ENCODE data around the gene KLHL41.
"Not testable (repeated sequence)": the region's sequence is repeated elsewhere in the genome, so short reads cannot be mapped to it uniquely, and the experiment has no call there.

KLHL41 gene

GRCh38 chr2:169573160-169573973 is 63.9 kb downstream of the KLHL41 start, which contains the start of gene FASTKD1:
TSS of gene FASTKD1 (minus strand) at chr2:169573865. CDS start at chr2:169572029, 1,836 bp downstream.
- peak; percentile 93 for DNase-seq (ENCODE audit: low spot score)

- no peak for DNase-seq (ENCODE audit: low spot score)
Measured at GRCh38 chr2:169573974-169574299, 64.4 kb downstream of the KLHL41 start.

- not testable (repeated sequence) for DNase-seq (ENCODE audit: low spot score)
Measured at GRCh38 chr2:169574539-169574938, 65.0 kb downstream of the KLHL41 start.

- DNase-seq (ENCODE audit: low spot score): not testable (repeated sequence)
Measured at GRCh38 chr2:169575264-169575663, 65.8 kb downstream of the KLHL41 start.

Measured in ecto neural progenitor cell (in vitro differentiated cells).